Astrocyte (in vitro differentiated cells and primary cell): Measurements from ENCODE around the gene TIGD2. TPM values are rescaled to one million over a fixed set of nuclear protein-coding genes. Genes with fewer than 3 reads are reported as not detected.

Experiments
- DNase-seq: peaks from one replicate; pipeline ENCODE4 v3.0.0-alpha.2; 2010; ENCODE audit warnings: low read depth
- FAIRE-seq: peaks from 2 replicates; lab custom pipeline; 2011; peaks lifted over from hg19 to GRCh38; lab: Jason Lieb, UNC
- H2AFZ ChIP-seq: 2 replicates; pipeline ENCODE4 v1.6.0; 2012; ENCODE audit warnings: low read depth, low read length, inconsistent platforms
- H3K27ac ChIP-seq: 2 replicates; pipeline ENCODE4 v1.5.1; 2011; ENCODE audit warnings: low read depth, low read length, inconsistent platforms
- H3K27me3 ChIP-seq: 2 replicates; pipeline ENCODE4 v1.6.0; 2011; ENCODE audit warnings: low read length, inconsistent platforms; ENCODE audit not compliant: insufficient read depth
- H3K36me3 ChIP-seq: 2 replicates; pipeline ENCODE4 v1.5.1; 2011; ENCODE audit warnings: low read length, inconsistent platforms; ENCODE audit not compliant: insufficient read depth
- H3K4me1 ChIP-seq: 2 replicates; pipeline ENCODE4 v1.5.1; 2011; ENCODE audit warnings: low read length, inconsistent platforms; ENCODE audit not compliant: insufficient read depth
- H3K4me2 ChIP-seq: 2 replicates; pipeline ENCODE4 v1.6.0; 2012; ENCODE audit warnings: low read length, inconsistent platforms
- H3K4me3 ChIP-seq: 2 replicates; pipeline ENCODE4 v1.5.1; 2011; ENCODE audit warnings: low read depth, mild to moderate bottlenecking, low read length, inconsistent platforms; ENCODE audit not compliant: insufficient read depth
- H3K79me2 ChIP-seq: 2 replicates; pipeline ENCODE4 v1.6.0; 2012; ENCODE audit warnings: mild to moderate bottlenecking, low read length, inconsistent platforms; ENCODE audit not compliant: insufficient read depth
- H3K9ac ChIP-seq: 2 replicates; pipeline ENCODE4 v1.6.0; 2012; ENCODE audit warnings: mild to moderate bottlenecking, low read length, inconsistent platforms
- H3K9me3 ChIP-seq: 2 replicates; pipeline ENCODE4 v1.5.1; 2012; ENCODE audit warnings: low read depth, mild to moderate bottlenecking, low read length, inconsistent platforms; ENCODE audit not compliant: insufficient read depth
- H4K20me1 ChIP-seq: 2 replicates; pipeline ENCODE4 v1.6.0; 2012; ENCODE audit warnings: low read length, inconsistent platforms; ENCODE audit not compliant: insufficient read depth
- H3K27ac Mint-ChIP-seq: one replicate; pipeline ENCODE4 v1.8.0; 2021; ENCODE audit warnings: mild to moderate bottlenecking, mixed read lengths; ENCODE audit not compliant: unreplicated experiment
- H3K27me3 Mint-ChIP-seq: one replicate; pipeline ENCODE4 v1.8.0; 2021; ENCODE audit warnings: low read depth, mixed read lengths; ENCODE audit not compliant: unreplicated experiment
- H3K36me3 Mint-ChIP-seq: one replicate; pipeline ENCODE4 v1.8.0; 2021; ENCODE audit warnings: low read depth, mixed read lengths; ENCODE audit not compliant: unreplicated experiment
- H3K4me1 Mint-ChIP-seq: one replicate; pipeline ENCODE4 v1.8.0; 2021; ENCODE audit warnings: low read depth, mixed read lengths; ENCODE audit not compliant: unreplicated experiment
- H3K4me3 Mint-ChIP-seq: one replicate; pipeline ENCODE4 v1.8.0; 2021; ENCODE audit warnings: mild to moderate bottlenecking, moderate library complexity, mixed read lengths; ENCODE audit not compliant: unreplicated experiment
- H3K9me3 Mint-ChIP-seq: one replicate; pipeline ENCODE4 v1.8.0; 2021; ENCODE audit warnings: mild to moderate bottlenecking, mixed read lengths; ENCODE audit not compliant: unreplicated experiment
- CTCF ChIP-seq: IDR thresholded peaks from 2 replicates; pipeline ENCODE4 v1.5.1; 2011; ENCODE audit warnings: low read depth, mild to moderate bottlenecking, inconsistent platforms, low read length, moderate library complexity; ENCODE audit not compliant: insufficient read depth
- EZH2 ChIP-seq: IDR thresholded peaks from 2 replicates; pipeline ENCODE4 v1.6.1; 2012; ENCODE audit warnings: mild to moderate bottlenecking, low read length, inconsistent platforms; ENCODE audit not compliant: insufficient read depth
- total RNA-seq: library from RNA; stranded (reverse); gene quantifications from 2 replicates; pipeline ENCODE4 v1.2.1, GENCODE V29; 2021

The TIGD2 gene
- total RNA-seq, 1 donor from 2014 or later, result 5.3 TPM

GRCh38 chr4:89134775-89135319 lies 23.5 kb downstream of the TIGD2 start:
- no peaks in the 10 kb centered on the region for H3K36me3 ChIP-seq
- Mint-ChIP-seq H3K4me1 (peaks cover 15% of the 10 kb centered on the region), H3K9me3 (no peaks in the 10 kb centered on the region), H3K36me3 (no peaks in the 10 kb centered on the region), H3K27me3 (no peaks in the 10 kb centered on the region), H3K27ac (peak overlapping the region; percentile 75), H3K4me3 (no peak overlapping the region)
- no peaks in the 10 kb centered on the region for H3K9me3 ChIP-seq
- H3K9ac ChIP-seq, result peak overlapping the region; percentile 41
- peak overlapping the region; percentile 48 for H3K27ac ChIP-seq
- peak overlapping the region; percentile 34 for H3K4me2 ChIP-seq
- peak; percentile 81 for DNase-seq
- H3K4me1 ChIP-seq, result peaks cover 3% of the 10 kb centered on the region
- H4K20me1 ChIP-seq, result no peaks in the 10 kb centered on the region
- no peaks in the 10 kb centered on the region for H3K79me2 ChIP-seq
- TF ChIP-seq CTCF (no peak), EZH2 (no peak)
- H2AFZ ChIP-seq, result peak overlapping the region; percentile 48
- H3K4me3 ChIP-seq, result no peak overlapping the region
- FAIRE-seq, result peak; percentile 60
- H3K27me3 ChIP-seq, result no peaks in the 10 kb centered on the region

GRCh38 chr4:89136525-89136924 lies 25.2 kb downstream of the TIGD2 start:
- Histone ChIP-seq H3K9me3 (no peaks in the 10 kb centered on the region), H3K27me3 (no peaks in the 10 kb centered on the region), H3K9ac (no peak overlapping the region), H3K4me2 (no peak overlapping the region), H3K27ac (no peak overlapping the region), H3K79me2 (no peaks in the 10 kb centered on the region), H2AFZ (no peak overlapping the region), H3K4me3 (no peak overlapping the region), H3K36me3 (no peaks in the 10 kb centered on the region), H4K20me1 (no peaks in the 10 kb centered on the region), H3K4me1 (peaks cover 3% of the 10 kb centered on the region)
- DNase-seq (peak; percentile 30), FAIRE-seq (no peak)
- peaks cover 2% of the 10 kb centered on the region for H3K9me3 Mint-ChIP-seq
- no peaks in the 10 kb centered on the region for H3K27me3 Mint-ChIP-seq
- H3K4me1 Mint-ChIP-seq, result peaks cover 18% of the 10 kb centered on the region
- TF ChIP-seq EZH2 (no peak), CTCF (no peak)
- no peak overlapping the region for H3K4me3 Mint-ChIP-seq
- no peak overlapping the region for H3K27ac Mint-ChIP-seq
- no peaks in the 10 kb centered on the region for H3K36me3 Mint-ChIP-seq

- Histone ChIP-seq H3K4me1 (peaks cover 3% of the 10 kb centered on the region), H3K79me2 (no peaks in the 10 kb centered on the region), H3K4me3 (no peak overlapping the region), H3K27ac (no peak overlapping the region), H3K27me3 (no peaks in the 10 kb centered on the region), H2AFZ (no peak overlapping the region), H3K36me3 (no peaks in the 10 kb centered on the region), H3K9ac (no peak overlapping the region), H3K9me3 (no peaks in the 10 kb centered on the region), H3K4me2 (no peak overlapping the region), H4K20me1 (no peaks in the 10 kb centered on the region)
- FAIRE-seq (no peak), DNase-seq (no peak)
- H3K4me3 Mint-ChIP-seq, result no peak overlapping the region
- H3K36me3 Mint-ChIP-seq, result no peaks in the 10 kb centered on the region
- peaks cover 2% of the 10 kb centered on the region for H3K9me3 Mint-ChIP-seq
- TF ChIP-seq EZH2, result no peak
- no peak for TF ChIP-seq CTCF
- H3K4me1 Mint-ChIP-seq, result peaks cover 18% of the 10 kb centered on the region
- no peak overlapping the region for H3K27ac Mint-ChIP-seq
- H3K27me3 Mint-ChIP-seq, result no peaks in the 10 kb centered on the region
These were observed 25.9 kb downstream of the TIGD2 start for GRCh38 chr4:89137231-89137630.
